Renal cortex interstitium (tissue), 11 donors: ENCODE measurements around the gene PPP1CC. TPM values are rescaled to one million over a fixed set of nuclear protein-coding genes. Genes with fewer than 3 reads are reported as not detected.
"Not testable (repeated sequence)": the region's sequence is repeated elsewhere in the genome, so short reads cannot be mapped to it uniquely, and the experiment has no call there.

Experiments
- DNase-seq, 11 donors: peaks; one replicate each; pipeline ENCODE4 v3.0.0-alpha.2; 2013; ENCODE audit warnings: low read depth in 9 of 11, low spot score in 4 of 11; ENCODE audit errors: extremely low read depth in 1 of 11
- polyA plus RNA-seq, 3 donors: library from polyadenylated mRNA; unstranded; fragments of 120-200 nt; gene quantifications; one replicate each; pipeline ENCODE4 v1.2.1, GENCODE V29; 2013; ENCODE audit not compliant: insufficient read length in 3 of 3

Gene PPP1CC
- polyA plus RNA-seq, 3 donors: 163 to 207 (median 177) TPM

DNA sequence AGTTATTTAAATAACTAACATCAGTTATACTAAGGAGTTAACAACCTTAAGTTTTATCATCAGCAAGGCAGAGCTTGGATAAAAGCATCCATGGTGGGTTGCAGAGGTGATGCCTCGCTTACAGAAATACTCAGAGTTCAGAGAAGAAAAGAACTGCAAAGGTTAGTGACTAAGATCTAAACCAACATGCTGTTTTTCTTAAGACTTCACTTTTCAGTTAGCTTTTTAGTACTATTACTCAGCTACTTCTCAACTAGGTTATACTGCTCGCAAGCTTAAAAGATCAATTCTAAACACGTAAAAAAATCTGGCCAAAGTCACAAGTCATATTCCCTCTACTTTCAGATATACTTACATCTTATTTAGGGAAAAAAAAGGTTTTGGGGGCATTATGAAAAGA, 2.8 kb downstream of the PPP1CC start:
- DNase-seq: no peak

DNA sequence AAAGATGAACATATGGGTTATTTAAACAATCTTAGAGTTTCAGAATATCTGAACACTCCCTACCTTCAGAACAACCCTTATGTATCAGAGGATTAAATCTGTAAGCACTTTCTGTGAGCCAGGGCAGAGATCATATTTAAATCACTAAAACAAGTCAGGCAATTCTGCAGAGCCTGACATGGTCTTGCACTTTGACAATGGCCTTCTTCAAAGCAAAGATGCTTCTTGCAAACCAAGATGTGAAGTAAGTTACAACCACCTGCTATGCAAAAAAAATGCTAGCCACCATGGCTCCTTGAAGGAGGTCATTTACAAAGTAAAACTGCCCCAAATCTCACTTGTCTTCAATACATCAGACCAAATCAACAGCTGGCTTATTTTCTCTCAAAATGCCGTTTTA, 3.2 kb downstream of the PPP1CC start:
- DNase-seq: no peak

DNA sequence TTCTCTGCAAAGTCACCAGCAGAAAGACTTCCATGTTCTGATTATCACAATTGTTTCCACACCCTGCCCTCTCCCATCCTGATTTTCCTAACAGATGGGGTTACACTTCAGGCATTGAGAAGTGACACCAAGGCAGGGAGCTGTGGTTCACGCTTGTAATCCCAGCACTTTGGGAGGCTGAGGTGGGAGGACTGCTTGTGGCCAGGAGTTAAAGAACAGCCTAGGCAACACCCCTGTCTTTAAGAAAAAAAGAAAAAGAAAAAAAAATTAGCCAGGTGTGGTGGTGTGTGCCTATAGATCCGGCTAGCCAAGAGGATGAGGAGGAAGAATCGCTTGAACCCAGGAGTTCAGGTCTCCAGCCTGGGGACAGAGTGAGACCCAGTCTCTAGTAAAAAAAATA, 5.2 kb downstream of the PPP1CC start:
- no peak for DNase-seq

DNA sequence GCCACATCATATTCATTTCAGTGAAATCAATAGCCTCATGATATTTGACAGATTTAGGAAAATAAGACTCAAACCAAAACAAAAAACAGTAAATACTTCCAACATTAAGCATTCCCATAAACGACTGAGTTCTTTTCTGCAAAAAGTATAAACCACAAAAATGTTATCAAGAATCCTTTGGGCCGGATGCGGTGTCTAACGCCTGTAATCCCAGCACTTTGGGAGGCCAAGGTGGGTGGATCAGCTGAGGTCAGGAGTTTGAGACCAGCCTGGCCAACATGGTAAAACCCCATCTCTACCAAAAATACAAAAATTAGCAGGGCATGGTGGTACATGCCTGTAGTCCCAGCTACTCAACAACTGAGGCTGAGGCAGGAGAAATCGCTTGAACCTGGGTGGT, 5.7 kb downstream of the PPP1CC start:
- not testable (repeated sequence) for DNase-seq

DNA sequence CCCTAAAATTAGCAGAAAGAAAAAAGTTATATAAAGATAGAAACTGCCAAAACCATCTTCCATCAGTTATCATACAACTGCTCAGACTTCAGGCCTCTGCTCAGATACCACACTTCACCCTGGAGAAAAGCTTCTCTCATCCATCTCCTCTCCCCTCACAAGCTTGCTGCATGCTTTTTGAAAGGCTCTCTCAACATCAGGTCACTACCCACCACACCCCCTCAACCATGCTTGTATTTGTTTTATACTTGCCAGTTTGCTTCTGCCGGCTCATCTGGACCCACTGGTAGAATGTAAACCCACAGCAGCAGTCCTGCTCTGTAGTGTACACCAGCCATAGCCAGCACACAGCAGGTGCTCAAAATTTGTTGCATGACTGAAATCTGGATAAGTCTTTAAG, 8.8 kb downstream of the PPP1CC start:
- DNase-seq: no peak

DNA sequence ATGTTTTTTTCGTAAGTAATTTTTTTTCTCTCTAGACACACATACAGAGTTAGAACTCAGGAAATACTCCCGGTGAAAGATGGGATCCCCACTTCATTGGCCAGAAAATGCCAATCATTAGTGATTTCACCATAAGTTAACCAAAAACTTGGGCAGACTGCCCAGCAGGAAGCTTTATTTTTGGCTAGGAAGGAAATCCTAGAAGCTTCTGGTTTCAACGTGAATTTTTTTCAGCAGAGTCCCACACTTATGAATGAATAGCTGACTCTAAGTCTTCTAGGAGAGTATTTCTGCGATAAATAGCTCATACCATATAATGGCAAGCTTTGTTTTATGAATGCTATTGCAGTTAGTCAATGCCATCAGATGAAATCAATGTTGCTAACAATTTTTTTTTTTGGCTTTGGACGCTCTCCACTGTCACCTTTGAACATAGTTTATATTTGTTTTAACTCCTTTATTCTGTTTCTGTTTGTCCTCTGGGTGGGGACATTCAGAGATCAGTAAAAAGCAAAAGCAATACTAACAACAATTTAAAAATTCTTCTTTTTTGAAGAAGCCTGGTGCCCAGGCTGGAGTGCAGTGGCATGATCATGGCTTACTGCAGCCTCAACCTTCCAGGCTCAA, 9.5 kb downstream of the PPP1CC start:
- DNase-seq: no peak

DNA sequence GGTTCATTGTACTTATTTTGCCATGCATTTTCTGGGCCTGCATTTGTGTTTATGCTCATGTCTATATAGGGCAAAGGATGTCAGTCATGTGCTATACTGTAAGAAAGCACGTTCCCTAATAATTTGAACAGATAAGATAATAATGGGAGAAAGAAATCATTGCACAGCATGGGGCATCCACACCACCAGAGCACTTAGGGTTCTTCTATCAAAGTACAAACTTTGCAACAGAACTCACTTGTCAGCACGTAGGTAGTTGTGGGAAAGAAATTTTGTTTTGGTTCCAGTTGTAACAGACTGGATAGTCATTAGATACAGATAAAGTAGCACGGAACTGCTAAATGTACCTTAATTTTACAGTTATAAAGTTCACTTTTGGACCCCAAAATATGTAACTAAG, 10.1 kb downstream of the PPP1CC start:
- DNase-seq: no peak

DNA sequence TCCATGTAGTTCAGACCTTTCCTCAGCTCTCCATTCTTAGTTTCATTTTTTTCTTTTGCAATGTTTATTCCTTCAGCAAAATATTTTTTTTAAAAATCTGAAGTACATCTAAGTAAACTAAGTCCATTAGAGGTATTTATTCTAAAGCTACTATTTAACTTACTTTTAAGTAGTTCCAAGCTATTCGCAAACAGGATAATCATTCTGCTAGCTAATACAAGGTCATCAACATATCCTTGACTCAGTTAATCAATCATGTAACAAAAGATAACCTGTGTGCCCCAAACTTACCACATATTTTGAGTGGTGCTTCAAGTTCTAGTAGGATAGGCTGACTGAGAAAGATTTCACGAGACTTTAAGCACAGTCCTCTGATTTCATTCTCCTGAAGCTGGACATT, 11.2 kb downstream of the PPP1CC start:
- DNase-seq: no peak

DNA sequence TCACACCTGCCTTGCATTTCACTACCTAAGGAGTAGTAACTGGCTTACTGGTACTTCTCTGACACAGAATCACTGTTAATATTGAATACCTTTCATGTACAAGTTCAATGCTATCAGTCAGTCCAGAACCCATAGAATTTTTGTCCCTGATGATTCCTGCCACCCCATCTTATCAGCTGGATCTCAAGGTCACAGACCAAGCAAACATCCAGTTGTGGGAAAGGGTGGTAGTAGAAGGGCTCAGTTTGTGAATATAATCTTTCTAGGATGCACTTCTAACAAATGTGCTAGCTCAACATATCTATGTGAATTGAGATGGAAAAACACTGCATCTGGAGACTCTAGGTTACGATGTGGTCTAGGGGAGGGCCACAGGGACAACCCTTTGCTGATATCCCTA, 14.1 kb downstream of the PPP1CC start:
- DNase-seq: no peak

DNA sequence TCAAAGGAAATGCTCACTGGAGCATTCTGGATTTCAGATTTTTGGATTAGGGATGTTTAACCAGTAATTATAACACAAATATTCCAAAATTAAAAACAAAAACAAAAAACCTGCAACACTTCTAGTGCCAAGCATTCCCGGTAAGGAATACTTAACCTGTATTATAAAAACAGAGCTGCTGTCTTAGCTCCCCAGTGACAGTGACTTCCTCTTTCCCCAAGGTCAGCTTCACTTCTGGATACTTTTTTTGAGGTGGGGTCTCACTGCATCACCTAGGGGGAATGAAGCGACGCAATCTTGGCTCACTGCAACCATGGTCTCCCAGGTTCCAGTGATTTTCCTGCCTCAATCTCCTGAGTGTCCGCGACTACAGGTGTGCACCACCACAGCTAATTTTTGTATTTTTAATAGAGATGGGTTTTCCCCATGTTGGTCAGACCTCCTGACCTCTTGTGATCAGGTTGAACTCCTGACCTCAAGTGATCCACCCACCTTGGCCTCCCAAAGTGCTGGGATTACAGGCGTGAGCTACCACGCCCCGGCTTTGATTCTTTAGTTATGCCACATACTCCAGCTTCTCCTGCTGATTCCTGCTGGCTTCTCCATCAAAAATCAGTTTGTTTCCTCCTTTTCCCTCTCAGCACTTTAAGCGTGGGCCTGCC, 15.9 kb downstream of the PPP1CC start:
- DNase-seq: no peak

DNA sequence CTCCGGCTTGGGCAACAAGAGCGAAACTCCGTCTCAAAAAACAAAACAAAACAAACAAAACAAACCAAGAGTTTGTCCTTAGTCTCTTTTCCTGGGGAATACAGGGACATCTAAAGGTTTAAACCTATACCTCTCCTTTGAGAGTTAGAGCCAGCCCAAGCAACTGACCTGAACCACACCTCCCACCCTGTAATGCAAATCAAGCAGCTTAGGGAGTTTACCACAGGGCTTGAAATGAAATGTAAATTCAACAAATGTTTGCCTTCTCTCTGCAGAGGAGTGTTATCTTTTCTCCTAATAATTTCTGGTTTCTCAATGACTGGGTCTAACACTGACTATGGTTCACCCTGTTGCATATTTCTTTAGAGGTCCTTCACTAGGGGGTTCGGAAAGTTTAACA, 16.7 kb downstream of the PPP1CC start:
- no peak for DNase-seq

DNA sequence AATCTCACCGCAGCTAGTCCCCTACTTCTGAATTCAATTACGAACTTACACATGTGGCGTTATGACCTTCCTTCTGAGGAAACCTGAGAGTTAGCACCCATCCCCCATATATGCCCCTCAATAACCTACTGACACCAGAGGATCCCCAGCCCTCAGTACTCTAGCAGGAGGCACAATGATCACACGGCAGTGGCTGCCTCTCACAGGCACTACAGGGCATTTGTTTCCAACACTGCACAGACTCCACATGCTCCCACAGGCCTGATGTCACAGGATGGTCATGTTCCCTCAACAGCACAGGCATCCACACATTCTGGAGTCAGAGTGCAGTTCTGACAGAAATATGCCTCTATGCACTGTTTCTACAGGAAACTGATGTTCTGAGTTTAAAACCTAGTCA, 17.4 kb downstream of the PPP1CC start:
- no peak for DNase-seq

DNA sequence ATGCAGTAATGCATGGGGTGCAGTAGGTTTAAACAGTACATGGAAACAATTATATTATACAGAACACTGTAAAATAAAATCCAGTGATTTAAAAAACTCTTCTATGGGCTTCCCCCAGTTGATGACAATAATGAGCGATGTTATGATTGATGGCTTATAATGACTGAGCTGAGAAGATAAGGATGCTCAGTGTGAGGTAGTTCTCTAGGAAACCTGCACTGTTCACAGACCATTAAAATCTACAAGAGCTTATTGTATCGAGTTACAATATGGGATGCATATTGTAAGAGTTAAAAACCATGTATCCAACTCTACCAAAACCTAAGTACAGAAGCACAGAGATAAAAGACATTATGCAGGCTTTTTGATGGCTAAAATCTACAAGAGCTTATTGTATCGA, 19.8 kb downstream of the PPP1CC start:
- DNase-seq: not testable (repeated sequence)

DNA sequence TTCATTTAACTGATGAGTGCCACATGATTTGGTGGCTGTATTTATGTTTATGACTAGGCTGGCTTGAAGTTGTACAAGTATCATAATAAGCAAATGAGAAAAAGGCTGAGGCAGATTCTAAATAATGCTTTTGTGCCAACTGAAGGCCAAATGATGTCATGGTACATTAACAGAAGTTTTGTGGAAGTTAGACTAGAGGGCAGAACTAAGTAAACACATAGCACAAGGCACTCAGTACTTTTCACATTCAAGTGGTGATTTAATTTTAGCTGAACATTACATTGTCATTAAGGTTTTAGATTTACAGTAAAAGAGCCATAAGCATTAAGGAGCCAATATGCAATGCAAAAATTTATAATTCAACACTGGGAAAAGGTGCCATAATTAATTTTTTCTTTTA, 21.1 kb downstream of the PPP1CC start:
- DNase-seq: no peak

DNA sequence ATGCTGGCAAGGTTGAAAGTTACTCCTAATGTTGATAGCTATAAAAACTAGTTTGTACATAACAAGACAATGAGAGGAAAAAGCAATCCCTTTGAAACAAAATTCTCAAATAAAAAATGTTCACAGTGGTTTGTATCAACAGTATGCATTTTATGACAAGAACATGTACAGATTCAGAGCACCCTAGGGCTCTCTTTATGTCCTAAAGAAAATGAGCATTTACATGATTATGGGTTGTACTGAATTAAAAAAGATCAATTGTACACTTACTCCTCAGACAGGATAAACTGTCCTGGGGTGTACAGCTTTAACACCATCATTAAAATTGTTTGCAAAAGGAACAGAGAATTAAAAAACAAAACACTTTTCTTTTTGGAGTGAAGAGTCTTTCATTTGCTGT, 22.2 kb downstream of the PPP1CC start:
- DNase-seq: no peak

DNA sequence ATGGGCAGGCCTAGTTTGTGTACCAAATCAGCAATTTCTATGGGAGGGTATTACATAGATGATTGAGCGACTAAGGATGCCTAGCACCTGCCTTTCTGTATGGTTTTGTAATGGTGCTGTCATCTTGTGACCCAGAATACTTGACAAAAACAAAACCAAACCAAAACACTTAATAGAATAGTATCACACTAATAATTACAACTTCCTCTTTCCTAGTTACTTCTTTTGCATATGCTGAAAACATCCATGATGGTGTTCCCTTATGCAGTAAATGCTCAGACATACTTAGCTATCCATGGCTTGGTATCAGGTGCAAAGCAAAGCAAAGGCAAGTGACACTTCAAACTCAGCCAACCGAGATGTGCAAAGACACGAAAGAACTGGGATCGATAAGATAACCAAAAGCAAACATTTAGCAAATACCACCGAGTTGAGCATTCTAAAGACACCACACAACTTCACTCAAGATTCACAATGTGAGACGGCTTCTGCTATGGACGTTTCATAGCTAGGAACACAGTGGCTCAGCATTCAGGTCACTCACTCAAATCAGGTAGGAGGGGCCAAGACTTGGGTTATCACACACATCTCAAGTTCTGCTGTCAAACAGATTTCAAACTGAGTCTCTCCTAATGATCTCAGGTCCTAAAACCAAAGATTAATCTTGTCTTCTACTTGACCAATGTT, 24.3 kb downstream of the PPP1CC start:
- no peak for DNase-seq

DNA sequence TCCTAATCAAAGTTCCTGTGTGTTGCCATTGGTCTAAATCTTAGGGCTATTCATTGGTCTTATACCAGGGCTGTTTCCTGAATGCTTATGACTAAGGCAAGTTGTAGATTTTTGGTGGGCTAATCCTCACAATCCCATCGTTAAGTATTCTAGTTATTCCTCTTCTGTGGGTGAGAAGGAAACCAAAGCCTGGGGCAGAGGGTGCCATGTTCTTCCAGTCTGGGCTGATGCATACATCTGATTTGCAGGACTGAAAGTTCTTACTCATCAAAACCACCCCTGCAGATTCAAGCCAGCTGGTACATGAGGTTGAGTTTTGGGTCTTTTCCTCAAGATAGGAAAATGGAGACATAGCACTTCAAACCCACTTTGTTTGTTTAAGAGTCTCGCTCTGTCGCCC, 25.7 kb downstream of the PPP1CC start:
- DNase-seq: no peak

DNA sequence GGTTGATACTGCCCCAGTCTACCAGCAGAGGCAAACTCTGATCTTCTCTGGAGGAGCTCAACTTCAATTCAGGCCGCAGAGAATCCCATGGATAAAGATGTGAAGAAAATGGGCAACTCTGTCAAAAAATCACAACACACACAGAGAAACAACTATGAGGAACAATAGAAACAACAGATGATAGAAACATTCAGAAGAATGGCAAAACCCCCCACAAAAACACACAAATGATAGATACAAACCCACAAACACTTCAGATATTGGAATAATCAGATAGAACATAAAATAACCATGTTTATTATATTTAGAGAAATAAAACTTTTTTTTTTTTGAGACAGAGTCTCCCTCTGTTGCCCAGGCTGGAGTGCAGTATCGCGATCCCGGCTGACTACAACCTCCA, 33.8 kb downstream of the PPP1CC start:
- DNase-seq: no peak

DNA sequence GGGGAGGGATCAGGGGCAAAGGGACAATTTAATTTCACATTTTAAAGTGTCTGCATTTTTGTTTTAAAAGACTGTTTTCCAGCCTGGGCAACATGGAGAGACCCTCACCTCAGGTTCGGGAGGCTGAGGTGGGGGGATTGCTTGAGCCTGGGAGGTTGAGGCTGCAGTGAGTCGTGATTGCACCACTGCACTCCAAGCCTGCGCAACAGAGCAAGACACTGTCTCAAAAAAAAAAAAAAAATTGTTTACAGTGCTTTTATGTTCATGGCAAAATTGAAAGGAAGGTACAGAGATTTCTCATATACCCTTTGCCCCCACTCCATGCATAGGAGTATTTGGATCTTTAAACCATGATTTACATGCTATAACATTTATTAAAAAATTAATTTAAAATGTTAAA, 37.4 kb downstream of the PPP1CC start:
- no peak for DNase-seq

DNA sequence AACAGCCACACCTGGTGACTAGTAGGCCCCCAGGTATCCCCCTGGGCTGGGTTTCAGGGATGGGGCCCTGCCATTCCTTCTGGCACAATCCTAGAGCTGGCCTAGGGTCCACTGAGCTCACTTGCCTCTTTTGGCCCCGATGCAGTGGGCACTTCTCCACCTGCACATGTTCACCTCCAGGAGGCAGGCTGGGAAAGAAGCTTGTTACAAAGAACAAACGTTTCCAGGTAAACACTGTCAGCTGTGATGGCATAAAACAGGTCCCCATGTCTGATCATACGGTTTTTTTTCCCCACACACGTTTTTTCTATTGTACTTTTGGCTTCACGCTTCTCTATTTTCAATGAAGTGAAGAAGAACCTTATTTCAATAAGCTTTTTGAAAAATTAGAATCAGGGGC, 37.9 kb downstream of the PPP1CC start:
- DNase-seq: no peak

DNA sequence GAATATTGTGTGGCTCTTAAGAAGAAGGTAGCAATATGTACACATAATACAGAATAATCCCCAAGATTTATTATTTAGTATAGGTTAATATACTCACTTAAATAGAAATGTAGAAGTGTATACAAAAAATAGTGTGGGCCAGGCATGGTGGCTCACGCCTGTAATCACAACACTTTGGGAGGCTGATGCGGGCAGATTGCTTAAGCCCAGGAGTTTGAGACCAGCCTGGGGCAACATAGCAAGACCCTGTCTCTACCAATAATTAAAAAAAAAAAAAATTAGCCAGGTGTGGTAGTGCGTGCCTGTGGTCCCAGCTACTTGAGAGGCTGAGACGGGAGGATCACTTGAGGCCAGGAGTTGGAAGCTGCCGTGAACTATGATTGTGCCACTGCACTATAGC, 38.5 kb downstream of the PPP1CC start:
- DNase-seq: no peak
